NCI-H460 (cell line): ENCODE results near the gene YARS2. TPM values are rescaled to one million over a fixed set of nuclear protein-coding genes. Genes with fewer than 3 reads are reported as not detected.

Experiments
- DNase-seq: peaks from one replicate; pipeline ENCODE4 v3.0.0-alpha.2; 2016; ENCODE audit warnings: low read depth; ENCODE audit errors: extremely low read depth
- polyA plus RNA-seq: library from polyadenylated mRNA; depleted of rRNA; stranded (reverse); fragments of >200 nt; gene quantifications from 2 replicates; pipeline ENCODE4 v1.2.3, GENCODE V29; 2014; cell fraction: nucleus; rRNA removed
- total RNA-seq: library from RNA; depleted of rRNA; stranded (reverse); fragments of >200 nt; shearing (Covaris generic); gene quantifications from 2 replicates; pipeline ENCODE4 v1.2.3, GENCODE V29; 2014; rRNA removed

YARS2 gene
- total RNA-seq = 30.8 and 31.2 TPM in 2 replicates
- 28.4 and 35.4 TPM in 2 replicates for polyA plus RNA-seq

DNA sequence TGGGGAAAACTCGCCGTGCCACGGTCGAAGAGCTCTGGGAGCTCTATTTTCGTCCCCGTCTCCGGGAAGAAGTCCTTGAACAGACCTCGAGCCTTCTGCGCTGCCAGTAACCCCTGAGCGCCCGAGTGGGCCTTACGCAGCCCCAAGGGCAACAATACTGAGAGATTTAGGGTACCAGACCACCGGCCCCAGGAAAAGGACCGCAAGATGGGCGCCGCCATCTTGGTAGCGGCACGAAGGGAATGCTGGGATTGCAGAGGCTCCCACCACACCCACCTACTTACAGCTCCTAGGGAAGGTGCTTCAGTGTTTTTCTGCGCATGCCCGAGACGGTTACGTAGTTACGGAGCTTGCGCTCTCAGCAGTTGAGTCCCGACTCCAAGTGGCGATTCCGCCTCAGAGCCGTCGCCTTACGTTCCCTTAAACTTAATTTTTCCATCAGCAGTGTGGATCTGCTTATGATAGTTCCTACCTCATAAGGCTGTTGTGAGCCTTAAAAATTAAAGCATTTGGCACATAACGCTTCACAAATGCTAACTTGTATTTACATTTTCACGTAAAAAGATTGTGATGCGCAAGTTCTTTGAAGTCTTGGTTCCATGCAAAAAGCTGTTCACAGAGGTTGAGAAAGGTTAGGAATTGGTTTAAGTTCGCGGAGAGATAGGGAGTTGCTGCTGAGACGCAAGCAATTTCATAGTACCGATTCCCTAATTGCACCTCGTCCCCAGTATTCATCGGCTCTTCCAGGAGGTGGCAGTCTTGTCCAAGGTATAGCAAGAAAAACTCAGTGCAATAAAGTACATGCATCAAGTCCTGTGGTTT is at the start of gene YARS2:
Gene YARS2, minus strand, starts transcription at position 244 of the 822 bp plus-strand sequence. Its CDS starts 23 bp downstream, at position 221.
- peak; percentile 95 for DNase-seq

- no peak for DNase-seq
These were observed 48.6 kb upstream of the YARS2 start for GRCh38 chr12:32804301-32804700.

- no peak for DNase-seq
These were observed 45.7 kb upstream of the YARS2 start for GRCh38 chr12:32801269-32801980.

DNA sequence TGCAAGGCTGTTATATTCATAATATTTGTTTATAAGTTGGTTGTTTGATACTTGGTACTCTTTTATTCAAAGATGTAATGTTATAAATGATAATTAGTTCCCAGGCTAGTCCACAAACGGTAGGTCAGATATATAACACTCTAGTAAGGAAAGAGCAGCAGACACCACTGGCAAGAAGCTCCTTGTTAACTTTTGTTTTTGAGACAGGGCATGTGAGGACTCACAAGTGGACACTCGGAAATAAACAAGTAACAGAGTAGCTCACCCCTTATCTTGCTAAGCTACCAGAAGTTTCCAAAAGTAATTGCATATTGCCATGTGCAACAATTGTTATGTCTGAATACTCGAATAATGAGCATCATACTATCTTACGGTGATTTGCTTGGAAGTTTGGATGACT is 38.6 kb upstream of the YARS2 start:
- no peak for DNase-seq

GRCh38 chr12:32789916-32790315 is 34.2 kb upstream of the YARS2 start:
- DNase-seq = no peak

DNA sequence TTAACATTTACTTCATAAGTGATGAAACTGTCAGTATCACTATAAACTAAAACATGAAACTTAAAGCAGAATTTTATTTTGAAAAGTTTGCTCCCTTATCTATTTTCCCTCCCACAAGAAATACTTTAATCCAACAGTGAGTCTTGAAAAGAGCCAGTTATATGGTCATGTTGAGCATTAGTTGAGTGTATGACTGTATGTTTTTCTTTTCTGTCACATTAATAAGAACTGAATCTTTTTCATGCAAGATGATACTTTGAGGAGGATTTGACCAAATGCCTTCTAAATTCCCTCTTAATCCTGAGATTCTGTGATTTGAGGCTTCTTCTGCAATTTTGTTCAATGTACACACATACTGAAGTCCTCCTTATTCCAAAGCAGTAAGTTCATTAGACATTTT is 33.7 kb upstream of the YARS2 start:
- no peak for DNase-seq

DNA sequence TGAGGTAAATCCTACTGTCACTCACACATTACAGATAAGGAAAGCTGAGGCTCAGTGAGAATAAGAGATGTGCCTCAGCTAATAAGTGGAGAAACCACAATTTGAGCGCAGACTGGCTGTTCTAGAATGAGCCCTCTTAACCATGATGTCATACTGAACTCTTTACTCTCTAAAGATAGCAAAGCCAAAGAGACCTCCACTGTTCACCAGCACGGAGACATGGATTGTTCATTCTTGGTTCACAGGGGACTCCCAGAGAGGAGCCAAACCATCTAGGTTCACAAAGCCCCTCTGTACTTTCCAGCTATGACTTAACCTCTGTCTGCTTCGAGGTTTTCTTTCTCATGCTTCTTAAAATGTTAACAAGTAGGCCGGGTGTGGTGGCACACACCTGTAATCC is 32.7 kb upstream of the YARS2 start:
- no peak for DNase-seq

DNA sequence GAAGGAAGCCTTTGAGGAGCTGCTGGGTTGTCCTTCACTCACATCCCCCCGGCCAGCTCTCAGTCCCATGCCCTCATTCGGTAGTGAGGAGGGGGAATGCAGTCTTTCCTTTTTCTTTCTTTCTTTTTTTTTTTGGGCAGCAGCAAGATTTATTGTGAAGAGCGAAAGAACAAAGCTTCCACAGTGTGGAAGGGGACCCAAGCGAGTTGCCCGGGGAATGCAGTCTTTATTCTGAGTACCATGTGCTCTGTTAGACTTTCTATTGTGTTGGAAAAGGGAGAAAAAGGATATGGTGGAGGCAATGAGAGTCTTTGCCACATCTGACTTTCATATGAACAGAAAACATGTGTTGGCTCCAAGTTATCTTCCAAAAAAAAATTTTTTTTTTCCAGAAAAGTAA is 29.9 kb upstream of the YARS2 start:
- DNase-seq = no peak

DNA sequence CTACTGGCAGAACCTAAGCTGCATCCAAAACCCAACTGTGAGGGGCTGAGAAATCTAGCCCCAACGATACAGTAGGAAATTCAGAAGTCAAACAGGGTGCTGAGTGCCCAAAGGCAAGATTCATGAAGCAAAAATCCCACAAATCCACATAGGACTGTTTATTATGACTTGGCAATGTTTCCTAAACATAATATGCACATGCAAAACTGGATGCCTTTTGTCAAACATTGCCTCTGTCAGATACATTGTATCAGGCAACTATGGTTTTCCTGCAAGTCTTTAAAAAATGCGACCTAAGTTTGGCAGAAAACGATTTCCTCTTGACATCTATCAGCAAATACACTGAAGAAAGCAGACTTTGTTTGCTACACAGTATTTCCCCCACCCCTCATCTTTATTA is 27.3 kb upstream of the YARS2 start:
- DNase-seq = no peak

GRCh38 chr12:32780071-32780470 is 24.4 kb upstream of the YARS2 start:
- DNase-seq = no peak

DNA sequence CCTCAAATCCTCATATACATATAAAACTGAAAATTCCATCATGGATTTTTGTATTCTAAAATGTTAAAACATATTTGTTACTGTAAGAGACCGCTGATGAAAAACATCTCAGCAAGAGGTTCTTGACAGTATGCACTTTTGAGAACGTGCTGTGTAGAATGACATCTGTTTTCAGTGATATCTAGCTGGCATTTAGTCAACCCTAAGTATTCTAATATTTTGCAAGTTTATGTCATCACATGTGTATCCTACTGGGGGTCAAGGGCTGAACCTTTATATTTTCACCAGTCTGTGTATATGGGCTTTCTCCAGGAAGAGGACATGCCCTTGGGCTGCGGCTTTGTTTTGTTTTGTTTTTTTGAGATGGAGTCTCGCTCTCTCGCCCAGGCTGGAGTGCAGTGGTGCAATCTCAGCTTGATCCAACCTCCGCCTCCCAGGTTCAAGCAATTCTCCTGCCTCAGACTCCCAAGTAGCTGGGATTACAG is 22.0 kb upstream of the YARS2 start:
- no peak for DNase-seq

- no peak for DNase-seq
These were observed 21.5 kb upstream of the YARS2 start for GRCh38 chr12:32777159-32777558.

GRCh38 chr12:32776258-32776657 is 20.6 kb upstream of the YARS2 start:
- no peak for DNase-seq

DNA sequence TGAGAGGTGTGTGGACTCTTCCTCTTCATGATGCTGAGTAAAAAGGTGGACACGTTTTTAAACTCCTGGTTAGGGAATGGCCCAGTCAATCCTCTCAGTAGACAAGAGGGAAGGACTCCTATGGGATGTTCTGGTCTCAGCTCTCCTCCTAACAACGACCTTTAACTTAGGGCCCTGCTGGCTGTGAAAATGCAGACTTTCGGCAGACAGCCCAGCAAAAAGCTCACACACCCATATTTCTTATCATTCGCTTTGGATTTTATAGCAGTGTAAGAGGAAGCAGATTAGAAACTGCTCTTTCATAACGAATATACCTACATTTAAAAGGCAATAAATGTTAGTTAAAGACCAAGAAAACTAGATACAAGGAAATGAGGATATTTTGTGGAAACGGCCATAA is 18.0 kb upstream of the YARS2 start:
- no peak for DNase-seq

GRCh38 chr12:32770141-32770540 is 14.4 kb upstream of the YARS2 start:
- no peak for DNase-seq

DNA sequence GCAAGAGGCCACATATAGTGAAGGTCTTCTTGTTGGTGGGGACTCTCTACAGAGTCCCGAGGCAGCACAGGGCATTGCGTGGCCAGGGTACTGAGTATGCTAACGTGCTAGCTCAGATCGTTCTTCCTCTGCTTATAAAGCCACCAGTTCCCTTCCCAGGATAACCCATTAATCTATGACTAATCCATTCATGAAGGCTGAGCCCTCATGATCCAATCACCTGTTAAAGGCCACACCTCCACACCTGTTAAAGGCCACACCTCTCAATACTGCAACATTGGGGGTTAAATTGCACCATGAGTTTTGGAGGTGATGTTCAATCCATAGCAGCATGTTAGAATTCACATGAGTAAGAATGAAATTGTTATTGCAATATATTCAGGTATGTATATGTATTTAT is 12.8 kb upstream of the YARS2 start:
- no peak for DNase-seq

DNA sequence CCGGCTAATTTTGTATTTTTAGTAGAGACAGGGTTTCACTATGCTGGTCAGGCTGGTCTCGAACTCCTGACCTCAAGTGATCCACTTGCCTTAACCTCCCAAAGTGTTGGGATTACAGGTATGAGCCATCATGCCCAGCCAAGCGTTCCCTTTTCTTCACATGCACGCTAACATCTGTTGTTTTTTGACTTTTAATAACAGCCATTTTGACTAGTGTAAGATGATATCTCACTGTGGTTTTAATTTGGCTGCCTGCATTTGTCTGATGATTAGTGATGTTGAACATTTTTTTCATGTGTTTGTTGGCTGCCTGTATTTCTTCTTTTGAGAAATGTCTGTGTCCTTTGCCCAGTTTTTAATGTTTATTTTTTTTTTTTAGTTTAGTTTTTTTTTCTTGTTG is 10.2 kb upstream of the YARS2 start:
- DNase-seq = no peak

DNA sequence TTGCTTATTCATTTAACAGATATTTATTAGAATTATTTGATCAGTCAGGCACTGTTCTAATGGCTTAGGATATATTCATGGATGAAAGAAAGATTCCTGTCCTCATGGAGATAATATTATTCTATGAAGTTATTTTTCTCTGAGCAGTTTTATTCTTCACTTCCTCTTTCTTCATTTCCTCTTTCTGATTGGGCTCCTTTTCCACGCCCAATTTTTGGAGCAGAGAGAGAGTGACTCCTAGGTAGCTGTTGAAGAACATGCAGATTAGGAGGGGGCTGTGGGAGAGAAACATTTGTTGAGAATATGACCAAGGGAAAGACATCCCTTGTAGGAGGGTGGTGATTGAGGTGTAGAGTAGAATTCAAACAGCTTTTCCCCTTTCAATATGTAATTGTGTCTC is 6.0 kb upstream of the YARS2 start:
- no peak for DNase-seq

DNA sequence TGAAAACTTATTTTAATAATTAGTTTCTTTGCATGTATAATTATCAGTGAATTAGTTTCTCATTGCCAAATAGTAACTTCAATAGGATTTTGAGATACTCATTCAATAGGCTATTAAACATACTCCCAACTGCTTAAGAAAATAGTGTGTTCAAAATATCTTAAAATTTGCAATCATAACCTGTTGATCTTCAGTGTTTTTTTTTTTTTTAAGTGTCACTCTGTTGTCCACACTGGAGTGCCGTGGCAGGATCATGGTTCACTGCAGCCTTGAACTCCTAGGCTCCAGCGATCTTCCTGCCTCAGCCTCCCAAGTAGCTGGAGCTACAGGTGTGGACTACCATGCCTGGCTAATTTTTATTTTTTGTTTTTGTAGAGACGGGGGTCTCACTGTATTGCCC is 1.5 kb upstream of the YARS2 start:
- DNase-seq = no peak

DNA sequence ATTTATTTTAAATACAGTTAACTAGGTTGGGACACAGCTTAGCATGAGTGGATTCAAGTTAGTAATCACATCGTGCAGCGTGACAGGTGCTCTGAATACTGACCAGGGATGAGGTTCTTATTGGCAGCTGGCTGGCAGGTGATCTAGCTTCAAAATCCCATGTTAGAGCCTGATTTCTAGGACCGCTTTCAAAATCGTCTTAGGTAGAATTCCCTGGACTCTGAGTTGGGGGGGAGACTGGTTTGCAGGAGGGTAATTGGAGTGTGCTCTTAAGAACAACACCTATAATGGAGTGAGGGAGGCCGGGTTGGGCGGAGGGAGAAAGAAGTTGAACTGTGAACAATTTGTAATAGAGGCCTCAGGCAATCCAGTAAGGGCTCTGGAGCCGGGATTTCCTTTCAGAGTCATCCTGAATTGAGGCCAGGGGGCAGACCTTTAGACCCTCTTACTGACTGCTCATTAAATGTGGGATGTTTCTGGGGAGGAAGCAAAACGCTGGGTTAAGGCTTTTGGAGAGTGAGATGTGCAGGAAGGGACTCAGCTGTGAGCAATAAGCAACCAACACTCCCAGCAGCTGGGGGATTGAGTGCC is 874 bp upstream of the YARS2 start:
- DNase-seq = no peak

DNA sequence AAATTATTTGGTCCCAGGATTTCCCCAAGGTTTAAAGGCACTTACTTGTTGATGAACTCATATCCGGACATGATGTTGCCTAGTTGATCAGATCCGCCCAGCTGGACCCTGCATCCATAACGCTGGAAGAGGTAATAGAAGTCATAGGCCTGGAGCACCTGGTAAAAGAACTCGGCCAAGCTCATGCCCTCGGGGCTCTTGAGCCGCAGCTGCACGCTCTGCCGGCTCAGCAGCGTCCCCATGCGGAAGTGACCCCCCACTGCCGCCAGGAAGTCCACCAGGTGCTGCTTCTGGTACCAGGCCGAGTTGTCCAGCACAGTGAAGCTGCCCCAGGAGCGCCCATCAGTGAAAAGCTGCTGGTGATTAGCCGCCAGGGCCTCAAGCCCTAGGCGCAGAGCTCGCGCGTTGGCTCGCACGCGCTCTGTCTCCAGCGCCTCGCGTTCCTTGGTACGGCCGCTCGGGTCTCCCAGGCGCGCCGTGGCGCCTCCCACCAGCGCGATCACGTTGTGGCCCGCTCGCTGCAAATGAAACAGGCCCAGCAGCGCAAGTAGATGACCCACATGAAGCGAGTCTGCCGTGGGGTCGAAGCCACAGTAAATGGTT is 545 bp downstream of the YARS2 start:
- DNase-seq = peak; percentile 74
